ENCODE results near the gene PLCB2.

Gene PLCB2

GRCh38 chr15:40345867-40346578 is 38.3 kb upstream of the PLCB2 start:
- no peak overlapping the region for H3K4me3 ChIP-seq (ENCODE audit: low read depth, low read length)
- peaks cover 2% of the 10 kb centered on the region for H3K27me3 ChIP-seq (ENCODE audit: control insufficient read depth, insufficient read depth, low read length)
- H3K9me3 ChIP-seq (ENCODE audit: control insufficient read depth, insufficient read depth, low read length) = no peaks in the 10 kb centered on the region
- H3K36me3 ChIP-seq (ENCODE audit: control insufficient read depth, insufficient read depth, low read length) = no peaks in the 10 kb centered on the region
- H3K4me1 ChIP-seq (ENCODE audit: control insufficient read depth, insufficient read depth, low read length) = no peaks in the 10 kb centered on the region
- H3K9ac ChIP-seq (ENCODE audit: low read depth, low read length) = no peak overlapping the region

DNA sequence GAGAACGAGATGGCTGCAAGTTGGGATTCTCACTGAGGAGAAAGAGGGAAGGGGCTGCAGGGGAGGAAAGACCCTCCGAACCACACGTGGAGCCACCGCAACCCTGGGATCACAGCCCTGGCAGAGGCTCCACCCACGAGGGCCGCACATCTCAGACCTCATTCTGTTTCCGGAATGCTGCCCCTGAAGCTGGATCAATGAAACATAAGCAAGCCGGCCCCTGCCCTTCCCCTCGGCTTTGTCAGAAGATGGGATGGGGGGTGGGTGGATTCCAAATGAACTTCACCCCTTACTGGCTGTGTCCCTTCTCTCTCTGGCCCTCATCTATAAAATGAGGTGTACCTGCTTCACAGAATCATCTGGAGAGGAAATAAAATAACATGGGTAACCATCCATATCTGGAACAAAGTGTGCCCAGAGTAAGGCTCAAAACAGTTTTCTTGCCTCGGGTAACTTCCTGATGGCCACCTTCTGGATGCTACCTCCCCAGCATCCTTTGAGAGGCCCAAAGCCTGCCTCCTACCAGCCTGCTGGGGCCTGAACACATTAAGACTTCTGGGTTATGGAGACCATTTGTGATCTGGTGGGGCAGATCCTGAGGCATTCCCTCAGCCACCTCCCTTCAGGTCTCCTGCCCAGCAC is 37.6 kb upstream of the PLCB2 start:
- Histone ChIP-seq H3K36me3 (ENCODE audit: control insufficient read depth, insufficient read depth, low read length) (no peaks in the 10 kb centered on the region), H3K9me3 (ENCODE audit: control insufficient read depth, insufficient read depth, low read length) (no peaks in the 10 kb centered on the region), H3K4me3 (ENCODE audit: low read depth, low read length) (no peak overlapping the region), H3K9ac (ENCODE audit: low read depth, low read length) (no peak overlapping the region), H3K4me1 (ENCODE audit: control insufficient read depth, insufficient read depth, low read length) (no peaks in the 10 kb centered on the region), H3K27me3 (ENCODE audit: control insufficient read depth, insufficient read depth, low read length) (no peaks in the 10 kb centered on the region)

DNA sequence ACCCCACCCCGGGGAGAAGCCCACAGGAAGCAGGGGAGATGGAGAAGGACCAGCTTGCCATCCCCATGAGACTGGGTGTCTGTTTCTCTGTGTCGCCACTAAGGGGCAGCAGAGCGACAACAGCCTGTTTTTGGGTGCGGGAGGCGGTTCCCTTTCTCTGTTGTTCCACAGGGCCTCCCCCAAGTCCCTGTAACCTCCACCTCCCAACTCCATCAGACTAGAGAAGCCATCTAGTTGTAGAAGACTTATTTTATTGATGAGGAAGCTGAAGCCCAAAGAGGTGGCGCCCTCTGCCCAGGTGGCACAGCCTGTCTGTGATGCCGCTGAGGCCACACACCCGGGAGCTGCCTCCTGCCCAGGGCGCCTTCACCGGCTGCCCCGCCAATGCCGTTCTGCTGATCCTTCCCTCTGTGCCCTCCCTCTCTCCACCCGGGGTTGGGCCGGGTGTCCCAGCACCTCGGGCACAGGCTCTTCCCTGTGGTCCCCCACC is 36.9 kb upstream of the PLCB2 start:
- Histone ChIP-seq H3K9ac (ENCODE audit: low read depth, low read length) (no peak overlapping the region), H3K4me3 (ENCODE audit: low read depth, low read length) (no peak overlapping the region), H3K4me1 (ENCODE audit: control insufficient read depth, insufficient read depth, low read length) (peaks cover 5% of the 10 kb centered on the region), H3K36me3 (ENCODE audit: control insufficient read depth, insufficient read depth, low read length) (no peaks in the 10 kb centered on the region), H3K27me3 (ENCODE audit: control insufficient read depth, insufficient read depth, low read length) (no peaks in the 10 kb centered on the region), H3K9me3 (ENCODE audit: control insufficient read depth, insufficient read depth, low read length) (no peaks in the 10 kb centered on the region)

- H3K4me1 ChIP-seq (ENCODE audit: control insufficient read depth, insufficient read depth, low read length) = peaks cover 5% of the 10 kb centered on the region
- no peak overlapping the region for H3K4me3 ChIP-seq (ENCODE audit: low read depth, low read length)
- no peaks in the 10 kb centered on the region for H3K27me3 ChIP-seq (ENCODE audit: control insufficient read depth, insufficient read depth, low read length)
- H3K9ac ChIP-seq (ENCODE audit: low read depth, low read length) = no peak overlapping the region
- no peaks in the 10 kb centered on the region for H3K36me3 ChIP-seq (ENCODE audit: control insufficient read depth, insufficient read depth, low read length)
- no peaks in the 10 kb centered on the region for H3K9me3 ChIP-seq (ENCODE audit: control insufficient read depth, insufficient read depth, low read length)
Observed at GRCh38 chr15:40344217-40344616, 36.5 kb upstream of the PLCB2 start.

DNA sequence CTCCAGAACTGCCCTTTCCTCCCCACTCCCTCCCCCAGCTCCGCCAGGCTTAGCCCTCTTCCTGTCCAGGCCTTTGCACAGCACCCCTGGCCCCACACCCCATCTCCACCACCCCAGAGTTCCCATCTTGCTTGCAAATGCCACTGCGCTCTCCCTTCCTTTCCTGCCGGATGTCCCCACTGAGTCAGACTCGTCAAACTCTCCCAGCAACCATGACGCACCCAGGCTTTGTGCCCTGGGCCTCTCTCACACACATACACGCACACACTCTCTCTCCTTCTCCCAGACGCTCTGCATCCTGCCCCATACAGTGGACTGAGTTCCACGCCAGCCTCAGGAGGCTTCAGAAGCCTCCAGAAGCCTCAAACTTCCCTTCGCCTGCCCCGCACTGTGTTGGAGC is 35.8 kb upstream of the PLCB2 start:
- Histone ChIP-seq H3K4me1 (ENCODE audit: control insufficient read depth, insufficient read depth, low read length) (peaks cover 5% of the 10 kb centered on the region), H3K9me3 (ENCODE audit: control insufficient read depth, insufficient read depth, low read length) (no peaks in the 10 kb centered on the region), H3K27me3 (ENCODE audit: control insufficient read depth, insufficient read depth, low read length) (no peaks in the 10 kb centered on the region), H3K36me3 (ENCODE audit: control insufficient read depth, insufficient read depth, low read length) (no peaks in the 10 kb centered on the region), H3K4me3 (ENCODE audit: low read depth, low read length) (no peak overlapping the region), H3K9ac (ENCODE audit: low read depth, low read length) (no peak overlapping the region)

DNA sequence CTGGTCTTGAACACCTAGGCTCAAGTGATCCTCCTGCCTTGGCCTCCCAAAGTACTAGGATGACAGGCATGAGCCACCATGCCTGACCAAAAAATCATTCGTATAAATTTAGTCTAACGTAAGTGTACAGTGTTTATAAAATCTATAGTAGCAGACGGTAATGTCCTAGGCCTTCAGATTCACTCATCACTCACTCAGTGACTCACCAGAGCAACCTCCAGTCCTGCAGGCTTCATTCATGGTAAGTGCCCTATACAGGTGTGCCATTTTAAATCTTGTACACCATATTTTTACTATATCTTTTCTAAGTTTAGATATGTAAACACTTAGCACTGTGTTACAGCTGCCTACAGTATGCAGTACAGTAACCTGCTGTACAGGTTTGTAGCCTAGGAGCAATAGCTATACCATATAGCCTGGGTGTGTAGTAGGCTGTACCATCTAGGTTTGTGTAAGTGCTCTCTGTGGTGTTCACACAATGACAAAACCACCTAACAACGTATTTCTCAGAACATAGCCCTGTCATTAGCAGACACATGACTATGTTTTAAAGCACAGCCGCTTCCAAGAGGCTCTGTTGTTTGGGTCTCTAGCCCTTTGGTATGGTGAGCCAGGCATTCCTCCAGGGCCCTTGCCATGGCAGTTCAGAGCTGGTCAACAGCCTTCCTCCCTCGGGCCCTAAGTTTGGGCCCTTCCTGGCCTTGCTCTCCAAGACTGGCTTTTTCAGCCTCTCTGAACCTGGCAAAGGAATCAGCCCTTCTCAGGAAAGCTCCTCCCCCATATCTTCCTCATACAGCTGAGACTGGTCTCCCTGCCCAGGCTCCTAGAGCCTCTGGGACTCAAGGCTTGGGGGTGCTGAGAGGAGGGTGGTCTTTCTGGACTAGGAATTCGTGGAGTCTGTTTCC is 34.9 kb upstream of the PLCB2 start:
- no peaks in the 10 kb centered on the region for H3K9me3 ChIP-seq (ENCODE audit: control insufficient read depth, insufficient read depth, low read length)
- H3K27me3 ChIP-seq (ENCODE audit: control insufficient read depth, insufficient read depth, low read length) = no peaks in the 10 kb centered on the region
- H3K4me1 ChIP-seq (ENCODE audit: control insufficient read depth, insufficient read depth, low read length) = peaks cover 5% of the 10 kb centered on the region
- H3K36me3 ChIP-seq (ENCODE audit: control insufficient read depth, insufficient read depth, low read length) = no peaks in the 10 kb centered on the region
- no peak overlapping the region for H3K4me3 ChIP-seq (ENCODE audit: low read depth, low read length)
- H3K9ac ChIP-seq (ENCODE audit: low read depth, low read length) = no peak overlapping the region

- no peaks in the 10 kb centered on the region for H3K9me3 ChIP-seq (ENCODE audit: control insufficient read depth, insufficient read depth, low read length)
- no peaks in the 10 kb centered on the region for H3K36me3 ChIP-seq (ENCODE audit: control insufficient read depth, insufficient read depth, low read length)
- H3K9ac ChIP-seq (ENCODE audit: low read depth, low read length) = peak within 1 kb of the TSS; percentile 32
- peaks cover 3% of the 10 kb centered on the region for H3K27me3 ChIP-seq (ENCODE audit: control insufficient read depth, insufficient read depth, low read length)
- peaks cover 5% of the 10 kb centered on the region for H3K4me1 ChIP-seq (ENCODE audit: control insufficient read depth, insufficient read depth, low read length)
- no peak within 1 kb of the TSS for H3K4me3 ChIP-seq (ENCODE audit: low read depth, low read length)
Observed at GRCh38 chr15:40340740-40341400, 33.1 kb upstream of the PLCB2 start, which contains the start of gene CCDC9B. Gene CCDC9B, minus strand, starts transcription at chr15:40340939. Its CDS starts 120 bp downstream, at chr15:40340819.

DNA sequence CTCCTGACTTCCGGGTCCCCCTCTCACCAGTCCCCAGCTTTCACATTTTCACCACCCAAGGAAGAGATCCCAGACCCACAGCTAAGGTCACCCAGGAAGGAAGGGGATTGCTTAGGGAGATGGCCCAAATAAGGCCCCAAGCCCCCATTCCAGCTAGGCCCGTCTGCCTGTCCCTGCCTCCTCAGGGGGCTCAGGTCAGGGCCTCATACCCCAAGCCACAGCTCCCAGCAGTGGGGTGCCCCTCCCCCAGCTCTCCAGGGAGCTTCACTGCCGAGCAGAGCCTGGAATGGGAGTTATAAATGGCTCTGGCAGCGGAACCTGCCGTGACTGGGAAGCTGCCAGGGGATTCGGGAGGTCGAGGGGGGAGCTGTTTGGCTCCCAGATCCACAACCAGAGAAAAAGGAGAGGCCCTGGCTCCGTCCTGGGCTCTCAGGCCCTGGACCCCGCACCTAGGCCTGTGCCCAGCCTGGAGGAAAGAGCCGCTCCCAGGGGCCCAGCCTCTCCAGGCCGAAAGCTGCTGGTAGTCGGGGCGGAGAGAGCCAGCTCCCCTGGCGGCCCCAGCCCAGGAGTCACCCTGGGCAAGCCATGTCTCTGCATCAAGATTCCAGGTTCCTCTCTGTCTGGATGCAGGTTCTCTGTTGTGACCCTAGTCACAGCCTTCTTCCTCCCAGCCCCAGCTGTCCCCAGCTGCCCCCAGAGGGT is 32.5 kb upstream of the PLCB2 start:
- no peaks in the 10 kb centered on the region for H3K36me3 ChIP-seq (ENCODE audit: control insufficient read depth, insufficient read depth, low read length)
- H3K4me1 ChIP-seq (ENCODE audit: control insufficient read depth, insufficient read depth, low read length) = peaks cover 5% of the 10 kb centered on the region
- H3K9me3 ChIP-seq (ENCODE audit: control insufficient read depth, insufficient read depth, low read length) = no peaks in the 10 kb centered on the region
- H3K27me3 ChIP-seq (ENCODE audit: control insufficient read depth, insufficient read depth, low read length) = peaks cover 3% of the 10 kb centered on the region
- no peak overlapping the region for H3K4me3 ChIP-seq (ENCODE audit: low read depth, low read length)
- H3K9ac ChIP-seq (ENCODE audit: low read depth, low read length) = peak overlapping the region; percentile 32

DNA sequence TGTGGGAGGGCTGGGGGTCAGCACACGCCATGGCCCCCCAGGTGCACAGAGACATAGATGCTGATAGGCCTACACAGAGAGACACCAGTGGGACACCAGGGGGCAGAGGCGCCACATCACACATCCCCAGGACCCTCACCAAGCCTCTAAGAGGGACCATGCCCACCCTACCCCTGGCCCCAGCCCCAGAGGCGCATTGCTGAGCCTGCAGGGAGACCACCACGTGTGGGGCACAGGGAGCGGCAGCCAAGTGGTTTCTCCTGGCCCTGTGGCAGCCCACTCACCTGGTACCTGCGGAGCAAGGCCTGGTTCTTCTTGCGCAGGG is 31.8 kb upstream of the PLCB2 start:
- Histone ChIP-seq H3K4me1 (ENCODE audit: control insufficient read depth, insufficient read depth, low read length) (peaks cover 5% of the 10 kb centered on the region), H3K9ac (ENCODE audit: low read depth, low read length) (no peak overlapping the region), H3K27me3 (ENCODE audit: control insufficient read depth, insufficient read depth, low read length) (peaks cover 3% of the 10 kb centered on the region), H3K4me3 (ENCODE audit: low read depth, low read length) (no peak overlapping the region), H3K9me3 (ENCODE audit: control insufficient read depth, insufficient read depth, low read length) (no peaks in the 10 kb centered on the region), H3K36me3 (ENCODE audit: control insufficient read depth, insufficient read depth, low read length) (no peaks in the 10 kb centered on the region)

DNA sequence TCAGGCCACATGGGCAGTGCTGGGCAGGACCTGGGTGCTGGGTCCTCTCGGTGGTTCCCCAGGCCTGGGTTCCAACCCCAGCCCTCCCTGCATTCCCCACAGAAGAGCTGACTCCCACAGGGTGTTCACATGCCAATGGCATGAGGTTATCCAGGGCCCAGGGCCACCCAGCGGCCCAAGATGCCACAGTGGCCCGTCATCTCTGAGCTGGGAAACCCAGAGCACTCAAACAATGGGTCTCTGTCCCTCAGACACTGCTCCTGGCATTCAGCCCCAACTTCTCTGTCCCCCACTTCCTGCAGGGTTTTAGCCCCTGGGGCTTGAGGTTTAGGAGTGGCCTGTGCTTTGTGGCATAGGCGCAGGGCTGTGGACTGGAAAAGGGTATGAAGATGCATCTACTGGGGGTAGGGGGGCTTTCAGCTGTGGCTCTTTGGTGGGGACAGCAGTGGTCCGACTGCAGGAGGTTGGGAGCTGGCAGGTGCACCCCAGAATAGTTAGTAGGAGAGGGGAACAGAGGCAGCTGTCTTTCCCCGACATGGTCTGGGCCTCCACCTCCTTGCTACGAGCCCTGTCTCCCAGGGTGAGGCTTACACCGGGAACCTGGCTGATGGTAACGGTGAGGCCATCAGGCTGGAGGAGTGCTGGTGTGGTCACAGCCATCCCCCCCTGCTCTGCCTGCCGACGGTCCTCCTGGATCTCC is 31.3 kb upstream of the PLCB2 start:
- Histone ChIP-seq H3K4me1 (ENCODE audit: control insufficient read depth, insufficient read depth, low read length) (peaks cover 5% of the 10 kb centered on the region), H3K4me3 (ENCODE audit: low read depth, low read length) (no peak overlapping the region), H3K9me3 (ENCODE audit: control insufficient read depth, insufficient read depth, low read length) (no peaks in the 10 kb centered on the region), H3K9ac (ENCODE audit: low read depth, low read length) (no peak overlapping the region), H3K36me3 (ENCODE audit: control insufficient read depth, insufficient read depth, low read length) (no peaks in the 10 kb centered on the region), H3K27me3 (ENCODE audit: control insufficient read depth, insufficient read depth, low read length) (peaks cover 3% of the 10 kb centered on the region)

Data from iPS-15b (cell line).